H1 (cell line): ENCODE data around the gene STEAP2. TPM values are rescaled to one million over a fixed set of nuclear protein-coding genes. Genes with fewer than 3 reads are reported as not detected.

Experiments
- CTCF ChIA-PET: fragments of 300-600 bp; sonication (Branson Sonifier 250); formaldehyde crosslinking; loops from one replicate; lab custom pipeline; 2021; ENCODE audit not compliant: partially characterized antibody; lab: Charles Lee
- POLR2A ChIA-PET: fragments of 300-600 bp; sonication (Branson Sonifier 250); formaldehyde crosslinking; loops from one replicate; lab custom pipeline; 2021; ENCODE audit warnings: inconsistent platforms; ENCODE audit not compliant: partially characterized antibody; lab: Charles Lee
- DNase-seq, 2 experiments: peaks; one replicate each; pipeline versions ENCODE4 v3.0.0 to v3.0.0-alpha.2; 2010 to 2022; ENCODE audit warnings: low spot score in 2 of 2, low read depth in 1 of 2, mixed read lengths in 1 of 2
- FAIRE-seq: peaks from 2 replicates; lab custom pipeline; 2011; peaks lifted over from hg19 to GRCh38; lab: Jason Lieb, UNC
- H2AFZ ChIP-seq: 2 replicates; pipeline ENCODE4 v1.8.1; 2012; ENCODE audit warnings: low read length, inconsistent platforms
- H2AK5ac ChIP-seq: 2 replicates; pipeline ENCODE4 v1.6.1; 2013; ENCODE audit warnings: low read depth, low read length
- H2BK120ac ChIP-seq: replicated peaks from 2 replicates; pipeline ENCODE3; 2013; ENCODE audit warnings: low read depth, low read length, inconsistent platforms
- H2BK12ac ChIP-seq: 2 replicates; pipeline ENCODE4 v1.6.1; 2013; ENCODE audit warnings: low read depth, low read length
- H2BK15ac ChIP-seq: 2 replicates; pipeline ENCODE4 v1.6.1; 2013; ENCODE audit warnings: low read length
- H2BK20ac ChIP-seq: 2 replicates; pipeline ENCODE4 v1.6.1; 2013; ENCODE audit warnings: low read length
- H2BK5ac ChIP-seq: 2 replicates; pipeline ENCODE4 v1.6.1; 2013; ENCODE audit warnings: low read depth, low read length
- H3K14ac ChIP-seq: 2 replicates; pipeline ENCODE4 v1.6.1; 2013; ENCODE audit warnings: inconsistent platforms; ENCODE audit not compliant: insufficient read length
- H3K18ac ChIP-seq: 2 replicates; pipeline ENCODE4 v1.6.1; 2013; ENCODE audit warnings: low read length; ENCODE audit errors: extremely low read depth
- H3K23ac ChIP-seq: 2 replicates; pipeline ENCODE4 v1.6.1; 2013; ENCODE audit warnings: inconsistent platforms; ENCODE audit not compliant: insufficient read length
- H3K23me2 ChIP-seq: 2 replicates; pipeline ENCODE4 v1.6.1; 2013; ENCODE audit warnings: low read depth, low read length
- H3K27ac ChIP-seq: 2 replicates; pipeline ENCODE4 v1.6.1; 2011; ENCODE audit warnings: low read depth, low read length, inconsistent platforms
- H3K27me3 ChIP-seq, 4 experiments: replicated peaks in 1 of 4; 1 replicate in 1 of 4; 2 replicates in 3 of 4; pipeline versions ENCODE4 v1.6.1 to v1.8.1; 2011 to 2013; ENCODE audit warnings: low read length in 3 of 4, mild to moderate bottlenecking in 3 of 4, inconsistent platforms in 2 of 4, mixed read lengths in 2 of 4, moderate library complexity in 1 of 4; ENCODE audit not compliant: control insufficient read depth in 3 of 4, insufficient read depth in 3 of 4; ENCODE audit errors: extremely low read depth in 1 of 4
- H3K36me3 ChIP-seq, 4 experiments: 2 replicates each; pipeline versions ENCODE4 v1.6.1 to v1.8.1; 2011 to 2013; ENCODE audit warnings: mild to moderate bottlenecking in 4 of 4, low read length in 3 of 4, moderate library complexity in 2 of 4, control low read depth in 1 of 4, inconsistent platforms in 1 of 4; ENCODE audit not compliant: insufficient read depth in 4 of 4, control insufficient read depth in 2 of 4
- H3K4ac ChIP-seq: replicated peaks from 2 replicates; pipeline ENCODE3; 2013; ENCODE audit warnings: low read length, low read depth, mixed read lengths, inconsistent platforms; ENCODE audit not compliant: insufficient read length
- H3K4me1 ChIP-seq, 4 experiments: replicated peaks in 1 of 4; 1 replicate in 1 of 4; 2 replicates in 3 of 4; pipeline versions ENCODE4 v1.6.1 to v1.8.1; 2011 to 2013; ENCODE audit warnings: low read length in 3 of 4, inconsistent platforms in 2 of 4, mixed read lengths in 1 of 4; ENCODE audit not compliant: insufficient read depth in 4 of 4, control insufficient read depth in 3 of 4
- H3K4me2 ChIP-seq, 2 experiments: 2 replicates each; pipeline versions ENCODE4 v1.6.1 to v1.8.1; 2011 to 2013; ENCODE audit warnings: low read depth in 2 of 2, low read length in 2 of 2, control low read depth in 1 of 2, inconsistent platforms in 1 of 2, mild to moderate bottlenecking in 1 of 2; ENCODE audit not compliant: insufficient read depth in 1 of 2
- H3K4me3 ChIP-seq, 4 experiments: fragments of 200-600, 300-600 bp in 1 of 4; sonication (generic), shearing (Covaris generic), sonication (Bioruptor Twin) in 1 of 4; 2 replicates each; pipeline versions ENCODE4 v1.5.1 to v1.8.1; 2011 to 2016; ENCODE audit warnings: low read length in 4 of 4, low read depth in 3 of 4, control low read depth in 2 of 4, inconsistent platforms in 2 of 4, mild to moderate bottlenecking in 2 of 4, mixed read lengths in 1 of 4, moderate library complexity in 1 of 4; ENCODE audit not compliant: insufficient read depth in 2 of 4; ENCODE audit errors: extremely low read depth in 1 of 4
- H3K56ac ChIP-seq: replicated peaks from 2 replicates; pipeline ENCODE3; 2013; ENCODE audit warnings: low read depth, mild to moderate bottlenecking, mixed read lengths, low read length, inconsistent platforms; ENCODE audit not compliant: insufficient read length
- H3K79me1 ChIP-seq: 2 replicates; pipeline ENCODE4 v1.6.1; 2013; ENCODE audit warnings: low read depth, low read length, control low read depth
- H3K79me2 ChIP-seq, 2 experiments: 2 replicates each; pipeline versions ENCODE4 v1.6.1 to v1.8.1; 2012 to 2013; ENCODE audit warnings: low read length in 2 of 2, mild to moderate bottlenecking in 2 of 2, inconsistent platforms in 1 of 2; ENCODE audit not compliant: insufficient read depth in 2 of 2, control insufficient read depth in 1 of 2
- H3K9ac ChIP-seq, 4 experiments: replicated peaks in 1 of 4; 1 replicate in 1 of 4; 2 replicates in 3 of 4; pipeline versions ENCODE4 v1.6.1 to v1.8.1; 2011 to 2013; ENCODE audit warnings: low read depth in 3 of 4, low read length in 3 of 4, control low read depth in 2 of 4, mild to moderate bottlenecking in 2 of 4, moderate library complexity in 2 of 4, inconsistent platforms in 1 of 4; ENCODE audit errors: extremely low read depth in 1 of 4
- H3K9me3 ChIP-seq, 2 experiments: 2 replicates each; pipeline versions ENCODE4 v1.6.1 to v1.8.1; 2012 to 2013; ENCODE audit warnings: mild to moderate bottlenecking in 2 of 2, moderate library complexity in 2 of 2, control low read depth in 1 of 2, inconsistent platforms in 1 of 2, low read depth in 1 of 2, low read length in 1 of 2, mixed read lengths in 1 of 2; ENCODE audit not compliant: insufficient read depth in 2 of 2
- H4K20me1 ChIP-seq, 2 experiments: replicated peaks in 1 of 2; 2 replicates each; pipeline versions ENCODE3 to v1.8.1; 2011 to 2013; ENCODE audit warnings: inconsistent platforms in 2 of 2, low read length in 2 of 2, mild to moderate bottlenecking in 1 of 2; ENCODE audit not compliant: insufficient read depth in 2 of 2, control insufficient read depth in 1 of 2
- H4K5ac ChIP-seq: 2 replicates; pipeline ENCODE4 v1.6.1; 2013; ENCODE audit warnings: low read length, low read depth, mixed read lengths, inconsistent platforms; ENCODE audit not compliant: insufficient read length
- H4K8ac ChIP-seq: 2 replicates; pipeline ENCODE4 v1.8.0; 2013; ENCODE audit warnings: mild to moderate bottlenecking, moderate library complexity, low read length, inconsistent platforms; ENCODE audit not compliant: insufficient read depth; ENCODE audit errors: extremely low read depth
- H4K91ac ChIP-seq: replicated peaks from 2 replicates; pipeline ENCODE3; 2013; ENCODE audit warnings: low read length, mixed read lengths, inconsistent platforms; ENCODE audit not compliant: insufficient read length
- CEBPB ChIP-seq: IDR thresholded peaks from 2 replicates; pipeline ENCODE4 v1.6.1; 2012; ENCODE audit warnings: low read depth, low read length
- EGR1 ChIP-seq: IDR thresholded peaks from 2 replicates; pipeline ENCODE4 v1.6.1; 2011; ENCODE audit warnings: low read depth, low read length, borderline replicate concordance
- SP2 ChIP-seq: IDR thresholded peaks from 2 replicates; pipeline ENCODE4 v1.6.1; 2012; ENCODE audit warnings: mild to moderate bottlenecking, low read length, inconsistent platforms
- SUZ12 ChIP-seq: fragments of 200-600 bp; sonication (generic); IDR thresholded peaks from 2 replicates; pipeline ENCODE4 v1.6.1; 2012; ENCODE audit warnings: mild to moderate bottlenecking, inconsistent platforms, low read length, moderate library complexity, mixed read lengths
- WGBS, 2 experiments: shearing (Covaris generic) in 1 of 2; methylation state at CpG; one replicate each; pipeline versions ENCODE4 v1.1.6 to v1.1.7; 2013 to 2015; ENCODE audit warnings: low lambda C conversion rate in 2 of 2, mixed read lengths in 2 of 2, inconsistent platforms in 1 of 2, low coverage in 1 of 2, missing lambda C conversion rate in 1 of 2; ENCODE audit not compliant: insufficient replicate concordance in 2 of 2, insufficient coverage in 1 of 2, insufficient read length in 1 of 2; ENCODE audit errors: extremely low coverage in 1 of 2, missing lambda C conversion rate in 1 of 2; 5-methylcytosine and 5-hydroxymethylcytosine counted together
- polyA plus RNA-seq, 7 experiments: library from polyadenylated mRNA; depleted of rRNA in 3 of 7; stranded (reverse) in 5 of 7; unstranded in 2 of 7; fragments of >200 nt in 5 of 7; fragments of 200-250 nt in 2 of 7; gene quantifications; 1 replicate in 5 of 7; 2 replicates in 1 of 7; 4 replicates in 1 of 7; pipeline versions ENCODE4 v1.2.1 to v1.2.3, GENCODE V29; 2011 to 2013; ENCODE audit warnings: missing spikeins in 2 of 7, mixed read lengths in 2 of 7
- total RNA-seq: library from RNA; stranded (reverse); fragmentation: NEBNext Ultra II Directional; extraction: Animal tissue kit (Norgen Biotek cat#: 25700); gene quantifications from 2 replicates; pipeline ENCODE4 v1.2.1, GENCODE V29; 2021

STEAP2 gene
- total and polyA plus RNA-seq, 2 of the 8 experiments (the other 6 are each of a cell fraction or from before 2014, with no cell fraction given): 13.4 to 18.4 TPM

DNA sequence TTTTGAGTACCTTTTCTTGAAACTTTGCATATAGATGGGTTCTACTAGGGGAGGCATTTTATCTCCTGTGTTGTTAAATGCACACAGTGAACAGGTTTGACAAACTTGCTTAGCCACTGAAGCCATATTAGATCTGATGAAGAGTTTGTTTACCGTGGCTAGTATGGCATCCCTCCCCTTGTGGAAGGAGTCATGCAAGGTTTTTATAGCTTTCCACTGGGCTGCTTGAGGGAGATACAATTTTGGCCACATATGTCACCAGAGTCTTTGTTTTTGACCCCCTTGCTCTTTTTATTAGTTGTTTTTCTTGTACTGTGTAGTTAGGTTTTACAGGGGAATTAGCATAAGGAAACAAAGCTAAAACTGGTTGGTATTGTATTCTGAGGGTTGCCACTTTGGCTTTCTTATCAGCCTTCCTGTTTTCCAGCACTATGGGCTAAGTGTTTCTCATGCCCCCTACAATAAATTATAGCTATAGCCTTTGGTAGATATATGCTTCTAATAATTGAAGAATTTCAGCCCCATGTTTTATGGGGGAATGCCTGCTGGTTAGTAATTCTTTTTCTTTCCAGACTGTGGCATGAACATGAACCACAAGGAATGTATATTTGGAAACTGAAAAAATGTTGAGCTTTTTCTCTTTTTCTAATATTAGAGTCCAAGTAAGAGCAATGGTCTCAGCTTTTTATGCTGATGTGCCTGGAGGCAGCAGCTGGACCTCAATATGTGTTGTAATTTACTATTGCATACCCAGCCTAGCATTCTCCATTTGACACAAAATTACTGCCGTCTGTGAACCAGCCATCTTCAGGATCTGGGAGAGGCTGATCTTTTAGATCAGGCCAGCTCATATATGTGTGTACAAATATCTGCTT, 18.4 kb upstream of the STEAP2 start:
- Histone ChIP-seq H3K56ac (no peak overlapping the region), H3K27ac (no peak overlapping the region), H3K36me3 (no peaks in the 10 kb centered on the region), H2BK120ac (no peak overlapping the region), H3K79me2 (no peaks in the 10 kb centered on the region), H3K4me1 (no peaks in the 10 kb centered on the region), H2BK5ac (no peak overlapping the region), H3K9ac (no peak overlapping the region), H4K8ac (no peak overlapping the region), H4K91ac (no peak overlapping the region), H3K4me3 (no peak overlapping the region), H3K4ac (no peak overlapping the region), H2BK15ac (no peak overlapping the region), H2AFZ (no peak overlapping the region), H2AK5ac (no peak overlapping the region), H3K23ac (no peak overlapping the region), H3K27me3 (no peaks in the 10 kb centered on the region), H3K9me3 (peaks cover 27 to 31% of the 10 kb centered on the region in 2 experiments), H2BK12ac (no peak overlapping the region), H4K5ac (no peak overlapping the region), H4K20me1 (no peaks in the 10 kb centered on the region), H3K23me2 (no peaks in the 10 kb centered on the region; the same call in 1 of the 2 replicates), H3K18ac (no peak overlapping the region), H3K79me1 (no peaks in the 10 kb centered on the region), H3K14ac (no peak overlapping the region), H2BK20ac (no peak overlapping the region), H3K4me2 (no peak overlapping the region)
- ChIA-PET POLR2A (interaction anchor here (1.1 kb wide), 1 partner anchor 18 kb away, joined by 7 read pairs; the partner anchor contains the start of gene STEAP2), CTCF (interaction anchor here (0.5 to 1.2 kb wide), 3 partner anchors 19 to 279 kb away, joined by 3 to 4 read pairs (median 3); partner anchors contain the start of gene STEAP2)
- no peak for TF ChIP-seq EGR1
- TF ChIP-seq CEBPB: no peak
- TF ChIP-seq SP2: no peak
- no peak for TF ChIP-seq SUZ12
- FAIRE-seq (no peak), DNase-seq (no peak)
- 76% methylated on average over 2 of the region's 2 CpGs; no CpG with 5 or more reads in 1 of the 2 experiments for WGBS, 2 experiments
